ENCODE data around the gene KIAA1671. TPM values are rescaled to one million over a fixed set of nuclear protein-coding genes. Genes with fewer than 3 reads are reported as not detected.

KIAA1671 gene
- polyA plus RNA-seq, 1 of the 3 experiments (the other 2 are of a cell fraction): 7.4 TPM

DNA sequence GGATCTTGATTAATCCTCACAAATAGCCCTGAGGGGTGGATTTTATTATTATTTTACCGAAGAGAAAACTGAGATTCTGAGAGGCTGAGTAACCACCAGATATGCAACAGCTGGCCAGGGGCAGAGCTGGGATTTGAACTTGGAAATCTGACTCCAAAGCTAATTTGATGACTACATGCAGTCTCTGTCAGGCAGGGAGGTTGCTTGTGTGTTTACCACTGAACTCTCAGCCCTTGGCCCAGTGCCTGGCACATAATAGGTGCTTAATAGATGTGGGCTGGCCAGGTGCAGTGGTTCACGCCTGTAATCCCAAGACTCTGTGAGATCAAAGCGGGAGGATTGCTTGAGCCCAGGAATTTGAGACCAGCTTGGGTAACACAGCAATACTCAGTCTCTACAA lies 125.4 kb downstream of the KIAA1671 start:
- Histone ChIP-seq H4K20me1 (ENCODE audit: insufficient read depth) (0 out of 2 replicates have a peak, but pooled peaks cover 8% of the 10 kb centered on the region), H3K4me3 (ENCODE audit: low read depth in 2 of 2, low read length in 1 of 2) (no peak overlapping the region), H3F3A (replicated peaks; ENCODE audit: insufficient read depth) (no peaks in the 10 kb centered on the region), H3K9me2 (no peaks in the 10 kb centered on the region), H3K4me2 (no peak overlapping the region), H3K9ac (no peak overlapping the region), H2AFZ (ENCODE audit: low read depth) (no peak overlapping the region), H3K27me3 (ENCODE audit: insufficient read depth) (no peaks in the 10 kb centered on the region), H3K79me2 (ENCODE audit: insufficient read depth) (no peaks in the 10 kb centered on the region), H3K4me1 (ENCODE audit: control insufficient read depth in 1 of 2, insufficient read depth in 2 of 2, low read depth in 1 of 2, low read length in 1 of 2) (peaks cover 0 to 14% of the 10 kb centered on the region in 2 experiments; a peak in 1 of 4 replicates), H3K9me3 (no peaks in the 10 kb centered on the region), H3K27ac (ENCODE audit: low read depth in 2 of 2, low read length in 1 of 2) (no peak overlapping the region), H3K36me3 (replicated peaks in 1 of 2; ENCODE audit: control insufficient read depth in 1 of 2, insufficient read depth in 2 of 2, low read length in 1 of 2) (no peaks in the 10 kb centered on the region)
- TF ChIP-seq JUND (IDR thresholded peaks at IDR 0.05) (no peak), RXRA (IDR thresholded peaks at IDR 0.05; ENCODE audit: borderline replicate concordance, low read depth) (no peak), SIN3A (IDR thresholded peaks at IDR 0.05; ENCODE audit: borderline replicate concordance, low read depth, low read length) (no peak), RAD21 (IDR thresholded peaks at IDR 0.05; ENCODE audit: low read length) (no peak), SMC3 (IDR thresholded peaks at IDR 0.05; ENCODE audit: low read depth, low read length) (no peak)
- WGBS (ENCODE audit: low lambda C conversion rate): 79% methylated on average over 3 of the region's 3 CpGs
- no peak for DNase-seq
- CTCF ChIA-PET: interaction anchor here (1.2 to 2.2 kb wide), 6 partner anchors 8 to 124 kb away, joined by 3 to 7 read pairs (median 4); no protein-coding TSS in a partner anchor
- POLR2A ChIA-PET: no interaction called here

DNA sequence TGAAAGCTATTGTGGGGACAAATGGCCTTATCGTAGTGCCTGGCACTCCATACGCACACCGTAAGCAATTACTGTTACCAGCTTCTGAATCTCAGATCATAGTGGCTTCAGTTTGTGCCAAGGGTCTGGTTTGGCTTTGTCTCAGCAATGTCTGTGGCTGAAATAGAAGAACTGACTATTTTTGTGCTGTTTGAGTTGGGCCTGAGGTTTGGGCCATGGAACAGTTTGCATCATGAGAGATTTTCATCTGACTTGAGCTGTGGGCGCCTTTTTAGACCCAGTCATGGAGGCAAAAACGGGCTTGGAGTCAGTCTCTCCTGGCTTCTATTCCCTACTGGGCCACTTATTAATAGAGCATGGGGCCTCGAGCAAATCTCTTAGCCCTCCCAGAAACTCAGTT lies 126.1 kb downstream of the KIAA1671 start:
- no peak overlapping the region for H2AFZ ChIP-seq (ENCODE audit: low read depth)

DNA sequence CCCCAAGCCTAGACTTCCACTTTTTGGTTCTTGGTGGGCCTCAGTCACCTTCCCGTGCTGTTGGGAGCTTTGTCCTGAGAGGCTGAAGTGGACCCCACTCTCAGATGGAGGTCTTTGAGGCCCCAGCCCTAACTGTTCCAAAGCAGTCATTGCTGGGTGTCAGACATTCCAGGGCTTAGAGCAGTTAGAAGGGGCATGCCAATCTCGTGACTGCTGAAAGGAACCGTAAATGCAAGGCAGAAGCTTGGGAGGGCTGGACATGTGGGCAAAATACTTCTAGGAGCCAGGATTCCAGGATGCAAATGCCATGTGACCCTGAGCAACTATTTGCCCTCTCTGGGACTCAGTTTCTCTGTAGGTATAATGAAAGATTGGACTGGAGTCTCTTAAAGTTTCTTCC lies 128.3 kb downstream of the KIAA1671 start:
- no peak for DNase-seq
- WGBS (ENCODE audit: low lambda C conversion rate): 86% methylated on average over 3 of the region's 3 CpGs
- Histone ChIP-seq H2AFZ (ENCODE audit: low read depth) (no peak overlapping the region), H3K9me3 (no peaks in the 10 kb centered on the region), H3K4me3 (ENCODE audit: low read depth in 2 of 2, low read length in 1 of 2) (no peak overlapping the region), H3K79me2 (ENCODE audit: insufficient read depth) (no peaks in the 10 kb centered on the region), H3K9me2 (no peaks in the 10 kb centered on the region), H3K4me2 (no peak overlapping the region), H3K27me3 (ENCODE audit: insufficient read depth) (no peaks in the 10 kb centered on the region), H3K9ac (no peak overlapping the region), H3K4me1 (ENCODE audit: control insufficient read depth in 1 of 2, insufficient read depth in 2 of 2, low read depth in 1 of 2, low read length in 1 of 2) (peaks cover 0 to 23% of the 10 kb centered on the region in 2 experiments; a peak in 1 of 4 replicates), H3K36me3 (replicated peaks in 1 of 2; ENCODE audit: control insufficient read depth in 1 of 2, insufficient read depth in 2 of 2, low read length in 1 of 2) (no peaks in the 10 kb centered on the region), H3F3A (replicated peaks; ENCODE audit: insufficient read depth) (no peaks in the 10 kb centered on the region), H3K27ac (ENCODE audit: low read depth in 2 of 2, low read length in 1 of 2) (no peak overlapping the region), H4K20me1 (ENCODE audit: insufficient read depth) (0 out of 2 replicates have a peak, but pooled peaks cover 15% of the 10 kb centered on the region)
- ChIA-PET POLR2A (no interaction called here), CTCF (interaction anchor here (0.7 to 1.8 kb wide), 7 partner anchors 8 to 692 kb away, joined by 3 to 10 read pairs (median 4); no protein-coding TSS in a partner anchor)
- TF ChIP-seq, protein P1, sequence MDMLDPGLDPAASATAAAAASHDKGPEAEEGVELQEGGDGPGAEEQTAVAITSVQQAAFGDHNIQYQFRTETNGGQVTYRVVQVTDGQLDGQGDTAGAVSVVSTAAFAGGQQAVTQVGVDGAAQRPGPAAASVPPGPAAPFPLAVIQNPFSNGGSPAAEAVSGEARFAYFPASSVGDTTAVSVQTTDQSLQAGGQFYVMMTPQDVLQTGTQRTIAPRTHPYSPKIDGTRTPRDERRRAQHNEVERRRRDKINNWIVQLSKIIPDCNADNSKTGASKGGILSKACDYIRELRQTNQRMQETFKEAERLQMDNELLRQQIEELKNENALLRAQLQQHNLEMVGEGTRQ (IDR thresholded peaks at IDR 0.05; ENCODE audit: borderline replicate concordance, low read depth, low read length): no peak
- TF ChIP-seq GABPA (IDR thresholded peaks at IDR 0.05; ENCODE audit: low read depth) (no peak), RCOR1 (IDR thresholded peaks at IDR 0.05; ENCODE audit: low read length) (no peak), MXI1 (IDR thresholded peaks at IDR 0.05; ENCODE audit: low read depth, low read length) (no peak), TAF1 (IDR thresholded peaks at IDR 0.05; ENCODE audit: borderline replicate concordance, low read depth, low read length) (no peak), SMC3 (IDR thresholded peaks at IDR 0.05; ENCODE audit: low read depth, low read length) (no peak), MEF2A (IDR thresholded peaks at IDR 0.05; ENCODE audit: borderline replicate concordance, low read depth) (no peak), SIN3A (IDR thresholded peaks at IDR 0.05; ENCODE audit: borderline replicate concordance, low read depth, low read length) (no peak)
- TF ChIP-seq, protein P2, sequence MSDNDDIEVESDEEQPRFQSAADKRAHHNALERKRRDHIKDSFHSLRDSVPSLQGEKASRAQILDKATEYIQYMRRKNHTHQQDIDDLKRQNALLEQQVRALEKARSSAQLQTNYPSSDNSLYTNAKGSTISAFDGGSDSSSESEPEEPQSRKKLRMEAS (IDR thresholded peaks at IDR 0.05; ENCODE audit: low read depth): no peak
- TF ChIP-seq, protein P3, sequence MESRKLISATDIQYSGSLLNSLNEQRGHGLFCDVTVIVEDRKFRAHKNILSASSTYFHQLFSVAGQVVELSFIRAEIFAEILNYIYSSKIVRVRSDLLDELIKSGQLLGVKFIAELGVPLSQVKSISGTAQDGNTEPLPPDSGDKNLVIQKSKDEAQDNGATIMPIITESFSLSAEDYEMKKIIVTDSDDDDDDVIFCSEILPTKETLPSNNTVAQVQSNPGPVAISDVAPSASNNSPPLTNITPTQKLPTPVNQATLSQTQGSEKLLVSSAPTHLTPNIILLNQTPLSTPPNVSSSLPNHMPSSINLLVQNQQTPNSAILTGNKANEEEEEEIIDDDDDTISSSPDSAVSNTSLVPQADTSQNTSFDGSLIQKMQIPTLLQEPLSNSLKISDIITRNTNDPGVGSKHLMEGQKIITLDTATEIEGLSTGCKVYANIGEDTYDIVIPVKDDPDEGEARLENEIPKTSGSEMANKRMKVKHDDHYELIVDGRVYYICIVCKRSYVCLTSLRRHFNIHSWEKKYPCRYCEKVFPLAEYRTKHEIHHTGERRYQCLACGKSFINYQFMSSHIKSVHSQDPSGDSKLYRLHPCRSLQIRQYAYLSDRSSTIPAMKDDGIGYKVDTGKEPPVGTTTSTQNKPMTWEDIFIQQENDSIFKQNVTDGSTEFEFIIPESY (IDR thresholded peaks at IDR 0.05; ENCODE audit: borderline replicate concordance, low read depth): no peak

More for the DNA sequence above, 126.1 kb downstream of the KIAA1671 start:
- Histone ChIP-seq H3K79me2 (ENCODE audit: insufficient read depth) (no peaks in the 10 kb centered on the region), H3K27ac (ENCODE audit: low read depth in 2 of 2, low read length in 1 of 2) (no peak overlapping the region), H3K9ac (no peak overlapping the region), H3K36me3 (replicated peaks in 1 of 2; ENCODE audit: control insufficient read depth in 1 of 2, insufficient read depth in 2 of 2, low read length in 1 of 2) (no peaks in the 10 kb centered on the region), H3K4me2 (no peak overlapping the region), H3F3A (replicated peaks; ENCODE audit: insufficient read depth) (no peaks in the 10 kb centered on the region), H4K20me1 (ENCODE audit: insufficient read depth) (0 out of 2 replicates have a peak, but pooled peaks cover 8% of the 10 kb centered on the region), H3K9me3 (no peaks in the 10 kb centered on the region), H3K27me3 (ENCODE audit: insufficient read depth) (no peaks in the 10 kb centered on the region), H3K4me3 (ENCODE audit: low read depth in 2 of 2, low read length in 1 of 2) (no peak overlapping the region), H3K9me2 (no peaks in the 10 kb centered on the region), H3K4me1 (ENCODE audit: control insufficient read depth in 1 of 2, insufficient read depth in 2 of 2, low read depth in 1 of 2, low read length in 1 of 2) (peaks cover 0 to 19% of the 10 kb centered on the region in 2 experiments; a peak in 1 of 4 replicates)
- POLR2A ChIA-PET: no interaction called here
- TF ChIP-seq FOSL2 (IDR thresholded peaks at IDR 0.05; ENCODE audit: borderline replicate concordance, low read depth) (no peak), TEAD4 (IDR thresholded peaks at IDR 0.05; ENCODE audit: borderline replicate concordance, insufficient read depth) (no peak), EP300 (IDR thresholded peaks at IDR 0.05; ENCODE audit: borderline replicate concordance in 1 of 2, low read depth in 1 of 2, low read length in 1 of 2) (no peak)
- TF ChIP-seq, protein P4, sequence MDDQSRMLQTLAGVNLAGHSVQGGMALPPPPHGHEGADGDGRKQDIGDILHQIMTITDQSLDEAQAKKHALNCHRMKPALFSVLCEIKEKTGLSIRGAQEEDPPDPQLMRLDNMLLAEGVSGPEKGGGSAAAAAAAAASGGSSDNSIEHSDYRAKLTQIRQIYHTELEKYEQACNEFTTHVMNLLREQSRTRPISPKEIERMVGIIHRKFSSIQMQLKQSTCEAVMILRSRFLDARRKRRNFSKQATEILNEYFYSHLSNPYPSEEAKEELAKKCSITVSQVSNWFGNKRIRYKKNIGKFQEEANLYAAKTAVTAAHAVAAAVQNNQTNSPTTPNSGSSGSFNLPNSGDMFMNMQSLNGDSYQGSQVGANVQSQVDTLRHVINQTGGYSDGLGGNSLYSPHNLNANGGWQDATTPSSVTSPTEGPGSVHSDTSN (IDR thresholded peaks at IDR 0.05): no peak
- TF ChIP-seq, protein P2 (IDR thresholded peaks at IDR 0.05; ENCODE audit: low read depth): no peak
- WGBS (ENCODE audit: low lambda C conversion rate): 84% methylated on average over 3 of the region's 6 CpGs
- no peak for DNase-seq
- CTCF ChIA-PET: interaction anchor here (1.2 to 2.2 kb wide), 6 partner anchors 9 to 124 kb away, joined by 3 to 7 read pairs (median 4); no protein-coding TSS in a partner anchor
